Lower leg skin (tissue), 4 donors: ENCODE data around the gene CREBL2. TPM values are rescaled to one million over a fixed set of nuclear protein-coding genes. Genes with fewer than 3 reads are reported as not detected.
"Not testable (repeated sequence)": the region's sequence is repeated elsewhere in the genome, so short reads cannot be mapped to it uniquely, and the experiment has no call there.

Source experiments
- DNase-seq, 2 donors: peaks; one replicate each; pipeline ENCODE4 v3.0.0-alpha.2; 2019; ENCODE audit warnings: low spot score in 2 of 2
- H3K4me3 ChIP-seq: fragments of 200-600 bp; sonication (generic); 2 replicates; pipeline ENCODE4 v1.5.1; 2017; ENCODE audit warnings: mild to moderate bottlenecking, low read depth; ENCODE audit not compliant: poor library complexity, severe bottlenecking
- CTCF ChIP-seq, 3 donors: fragments of 450-650 bp; IDR thresholded peaks; one replicate each; pipeline ENCODE4 v1.5.1; 2016; ENCODE audit warnings: antibody characterized with exemption in 3 of 3, mild to moderate bottlenecking in 3 of 3, moderate library complexity in 2 of 3
- POLR2A ChIP-seq, 2 donors: fragments of 450-650 bp; IDR thresholded peaks; one replicate each; pipeline ENCODE4 v1.6.1; 2016 to 2017; ENCODE audit warnings: antibody characterized with exemption in 2 of 2, mild to moderate bottlenecking in 1 of 2, moderate library complexity in 1 of 2
- WGBS, 2 donors: methylation state at CpG; one replicate each; pipeline ENCODE4 v1.1.5; 2018; 5-methylcytosine and 5-hydroxymethylcytosine counted together
- intact Hi-C: fragments of 100-400 bp; cut with DNase I; formaldehyde crosslinking; loops from one replicate; pipeline ENCODE4 v1.15.0; 2023; ENCODE audit warnings: low total_unique reads
- total RNA-seq, 4 donors: library from RNA; depleted of rRNA; stranded (reverse); fragments of >200 nt; gene quantifications; one replicate each; pipeline ENCODE4 v1.1.0, GENCODE V29; 2016

The CREBL2 gene
- total RNA-seq, 4 donors from 2014 or later, result 36.1 to 47.0 (median 44.5) TPM

- H3K4me3 ChIP-seq, result no peak overlapping the region
- TF ChIP-seq POLR2A (IDR thresholded peaks at IDR 0.05), result no peak
- TF ChIP-seq CTCF (IDR thresholded peaks at IDR 0.05), result no peak
- intact Hi-C loops, result no loop called here
- DNase-seq, result no peak
- WGBS, 2 donors, result 56 to 59% methylated on average over 4 of the region's 4 CpGs
Observed at GRCh38 chr12:12616512-12617310, 5.0 kb downstream of the CREBL2 start.

- intact Hi-C loops, H3K4me3 ChIP-seq, DNase-seq: not testable (repeated sequence)
- 94% methylated on average over 22 to 23 of the region's 23 CpGs for WGBS, 2 donors
Observed at GRCh38 chr12:12618064-12618463, 6.4 kb downstream of the CREBL2 start.

- intact Hi-C loops, result no loop called here
Observed at GRCh38 chr12:12620730-12621315, 9.1 kb downstream of the CREBL2 start.

GRCh38 chr12:12622418-12622817, 10.7 kb downstream of the CREBL2 start:
- no peak for TF ChIP-seq CTCF (IDR thresholded peaks at IDR 0.05)
- no peak for TF ChIP-seq POLR2A (IDR thresholded peaks at IDR 0.05)
- H3K4me3 ChIP-seq, result no peak overlapping the region
- WGBS, 2 donors, result 49 to 50% methylated on average over 3 of the region's 3 CpGs
- intact Hi-C loops, result no loop called here
- no peak for DNase-seq

More at GRCh38 chr12:12620730-12621315, 9.1 kb downstream of the CREBL2 start:
- no peak for DNase-seq
- TF ChIP-seq CTCF (IDR thresholded peaks at IDR 0.05), result no peak
- TF ChIP-seq POLR2A (IDR thresholded peaks at IDR 0.05), result no peak
- no peak overlapping the region for H3K4me3 ChIP-seq
- WGBS, 2 donors, result 67 to 69% methylated on average over 6 of the region's 6 CpGs

GRCh38 chr12:12624498-12624992, 12.9 kb downstream of the CREBL2 start:
- 86 to 89% methylated on average over 5 of the region's 5 CpGs for WGBS, 2 donors
- no peak for DNase-seq
- H3K4me3 ChIP-seq, result no peak overlapping the region
- intact Hi-C loops, result no loop called here
- TF ChIP-seq CTCF (IDR thresholded peaks at IDR 0.05), result no peak

- WGBS, 2 donors, result 80 to 92% methylated on average over 2 of the region's 2 CpGs
- TF ChIP-seq CTCF (IDR thresholded peaks at IDR 0.05) (no peak), POLR2A (IDR thresholded peaks at IDR 0.05) (no peak)
- H3K4me3 ChIP-seq, result no peak overlapping the region
- DNase-seq, result no peak
- intact Hi-C loops, result no loop called here
Observed at GRCh38 chr12:12626471-12626870, 14.8 kb downstream of the CREBL2 start.
